Stimulated activated CD8-positive, alpha-beta memory T cell treated with anti-CD3 and anti-CD28 coated beads, Interleukin-12 subunit alpha, Interleukin-12 subunit beta, amount 100 ng/mL, for 1 hour (primary cell): ENCODE results near the gene PITPNC1.
"Not testable (repeated sequence)": the region's sequence is repeated elsewhere in the genome, so short reads cannot be mapped to it uniquely, and the experiment has no call there.

Experiments used
- DNase-seq: peaks from one replicate; pipeline ENCODE4 v3.0.0-alpha.2; 2020; ENCODE audit warnings: low read depth

The PITPNC1 gene

GRCh38 chr17:67578679-67579405 is 201.8 kb downstream of the PITPNC1 start:
- not testable (repeated sequence) for DNase-seq

GRCh38 chr17:67582673-67583081 is 205.6 kb downstream of the PITPNC1 start:
- DNase-seq, result no peak

GRCh38 chr17:67585077-67585602 is 208.1 kb downstream of the PITPNC1 start:
- no peak for DNase-seq

GRCh38 chr17:67588326-67588725 is 211.2 kb downstream of the PITPNC1 start:
- DNase-seq, result no peak

- no peak for DNase-seq
Measured at GRCh38 chr17:67594115-67594880, 217.2 kb downstream of the PITPNC1 start.

GRCh38 chr17:67600408-67600807 is 223.3 kb downstream of the PITPNC1 start:
- no peak for DNase-seq

GRCh38 chr17:67601897-67602296 is 224.8 kb downstream of the PITPNC1 start:
- no peak for DNase-seq

- DNase-seq, result no peak
Measured at GRCh38 chr17:67602444-67602843, 225.4 kb downstream of the PITPNC1 start.

GRCh38 chr17:67602974-67603373 is 225.9 kb downstream of the PITPNC1 start:
- DNase-seq, result peak; percentile 12

GRCh38 chr17:67605256-67605912 is 228.3 kb downstream of the PITPNC1 start:
- no peak for DNase-seq

GRCh38 chr17:67606471-67606870 is 229.4 kb downstream of the PITPNC1 start:
- DNase-seq, result no peak

GRCh38 chr17:67606896-67607604 is 230.0 kb downstream of the PITPNC1 start:
- DNase-seq, result no peak

GRCh38 chr17:67610061-67610460 is 233.0 kb downstream of the PITPNC1 start:
- no peak for DNase-seq

- DNase-seq, result no peak
Measured at GRCh38 chr17:67613961-67614360, 236.9 kb downstream of the PITPNC1 start.

- DNase-seq, result no peak
Measured at GRCh38 chr17:67615011-67615561, 238.0 kb downstream of the PITPNC1 start.

- no peak for DNase-seq
Measured at GRCh38 chr17:67615736-67616135, 238.7 kb downstream of the PITPNC1 start.

- DNase-seq, result no peak
Measured at GRCh38 chr17:67617304-67617899, 240.3 kb downstream of the PITPNC1 start.

- no peak for DNase-seq
Measured at GRCh38 chr17:67619555-67619954, 242.5 kb downstream of the PITPNC1 start.

- no peak for DNase-seq
Measured at GRCh38 chr17:67620088-67620487, 243.0 kb downstream of the PITPNC1 start.

- no peak for DNase-seq
Measured at GRCh38 chr17:67620636-67621035, 243.6 kb downstream of the PITPNC1 start.

- no peak for DNase-seq
Measured at GRCh38 chr17:67623767-67624166, 246.7 kb downstream of the PITPNC1 start.
